K562 (cell line): ENCODE data around the gene GNG11.

Source experiments
- CTCF ChIP-seq, 3 experiments: IDR thresholded peaks in 2 of 3; conservative IDR thresholded peaks in 1 of 3; 2 replicates each; pipeline ENCODE4 v1.5.1; 2011 to 2012; ENCODE audit warnings: low read length in 3 of 3, mild to moderate bottlenecking in 3 of 3, control low read depth in 2 of 3, improper control_type of control experiment in 1 of 3, inconsistent platforms in 1 of 3, low read depth in 1 of 3, mixed read lengths in 1 of 3, moderate library complexity in 1 of 3; ENCODE audit not compliant: insufficient read depth in 2 of 3
- TF ChIP-seq, protein P1 (sequence below): fragments of 250-450 bp; sonication (Bioruptor Pico); IDR thresholded peaks from 2 replicates; pipeline ENCODE4 v1.8.0; 2021; ENCODE audit warnings: moderate library complexity, mild to moderate bottlenecking, inconsistent platforms

DNA sequence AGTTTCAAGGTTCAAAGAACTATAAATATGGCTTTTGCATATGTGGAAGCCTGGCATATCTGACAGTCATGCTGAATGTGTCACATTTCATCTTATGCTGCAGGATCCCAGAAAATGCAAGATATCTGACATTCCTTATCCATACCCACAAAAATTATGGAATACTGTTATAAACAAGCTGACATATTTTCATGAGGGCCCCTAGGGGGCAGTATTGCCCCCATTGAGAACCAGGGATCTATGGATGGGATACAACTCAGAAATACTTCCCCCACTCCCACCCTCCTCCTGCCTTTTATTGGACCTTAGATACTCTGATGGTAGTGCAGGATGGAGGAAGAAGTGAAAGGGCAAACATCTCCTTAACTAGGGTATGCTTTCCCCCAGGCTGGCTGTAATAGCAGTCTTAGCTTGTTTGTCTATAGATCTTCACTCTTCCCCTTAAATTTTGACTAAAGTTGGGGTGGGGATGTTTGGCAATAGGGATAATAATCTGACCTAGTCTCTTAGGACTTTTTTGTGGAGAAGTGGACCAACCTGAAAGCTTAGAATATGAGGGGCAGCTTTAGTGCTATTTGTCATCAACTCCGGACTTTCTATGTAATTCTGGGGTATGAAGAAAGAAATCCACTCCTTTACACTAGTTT lies 18.6 kb upstream of the GNG11 start:
- TF ChIP-seq, protein P1, sequence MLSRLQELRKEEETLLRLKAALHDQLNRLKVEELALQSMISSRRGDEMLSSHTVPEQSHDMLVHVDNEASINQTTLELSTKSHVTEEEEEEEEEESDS = no peak
- peak; percentile 65 to 87 (median 79) for TF ChIP-seq CTCF (IDR thresholded peaks at IDR 0.05 in 2 of 3, conservative IDR thresholded peaks at IDR 0.05 in 1 of 3; ENCODE audit: insufficient read depth in 2 of 3, low read depth in 1 of 3, low read length in 3 of 3)
